MM.1S (cell line): ENCODE measurements around the gene SYT17.

Source experiments
- DNase-seq: peaks from one replicate; pipeline ENCODE4 v3.0.0-alpha.2; 2015
- H2AFZ ChIP-seq: fragments of 300-600 bp; sonication (generic); 2 replicates; pipeline ENCODE4 v1.6.0; 2016; ENCODE audit warnings: antibody characterized with exemption, low read length
- H3F3A ChIP-seq: fragments of 300-600 bp; sonication (generic); 2 replicates; pipeline ENCODE4 v1.6.1; 2016; ENCODE audit warnings: mild to moderate bottlenecking, antibody characterized with exemption, low read length, moderate library complexity, mixed read lengths; ENCODE audit not compliant: insufficient read depth
- H3K27ac ChIP-seq: fragments of 300-600 bp; sonication (generic); 2 replicates; pipeline ENCODE4 v1.5.1; 2016; ENCODE audit warnings: mild to moderate bottlenecking, low read length
- H3K27me3 ChIP-seq: fragments of 300-600 bp; sonication (generic); replicated peaks from 2 replicates; pipeline ENCODE4 v1.6.0; 2016; ENCODE audit warnings: low read length; ENCODE audit not compliant: insufficient read depth
- H3K36me3 ChIP-seq: fragments of 300-600 bp; sonication (generic); replicated peaks from 2 replicates; pipeline ENCODE4 v1.6.1; 2016; ENCODE audit warnings: mild to moderate bottlenecking, low read length, mixed read lengths; ENCODE audit not compliant: insufficient read depth
- H3K4me1 ChIP-seq: fragments of 300-600 bp; sonication (generic); 2 replicates; pipeline ENCODE4 v1.6.1; 2016; ENCODE audit warnings: low read length, mixed read lengths
- H3K4me2 ChIP-seq: fragments of 300-600 bp; sonication (generic); 2 replicates; pipeline ENCODE4 v1.6.0; 2016; ENCODE audit warnings: low read depth, low read length
- H3K4me3 ChIP-seq: fragments of 300-600 bp; sonication (generic); 2 replicates; pipeline ENCODE4 v1.5.1; 2016; ENCODE audit warnings: low read length, mixed read lengths
- H3K79me2 ChIP-seq: fragments of 300-600 bp; sonication (generic); 2 replicates; pipeline ENCODE4 v1.6.1; 2016; ENCODE audit warnings: mixed run types, low read length, mixed read lengths
- H3K9ac ChIP-seq: fragments of 300-600 bp; sonication (generic); 2 replicates; pipeline ENCODE4 v1.6.1; 2016; ENCODE audit warnings: low read length, mixed read lengths
- H3K9me2 ChIP-seq: fragments of 300-600 bp; sonication (generic); replicated peaks from 2 replicates; pipeline ENCODE4 v1.6.1; 2016; ENCODE audit warnings: mild to moderate bottlenecking, low read length, mixed read lengths; ENCODE audit not compliant: insufficient read depth
- H3K9me3 ChIP-seq: fragments of 300-600 bp; sonication (generic); replicated peaks from 2 replicates; pipeline ENCODE4 v1.6.1; 2016; ENCODE audit warnings: mild to moderate bottlenecking, low read length, mixed read lengths; ENCODE audit not compliant: insufficient read depth
- H4K20me1 ChIP-seq: fragments of 300-600 bp; sonication (generic); 2 replicates; pipeline ENCODE4 v1.6.1; 2016; ENCODE audit warnings: mild to moderate bottlenecking, low read length, moderate library complexity, mixed read lengths; ENCODE audit not compliant: insufficient read depth
- CTCF ChIP-seq: fragments of 300-600 bp; sonication (generic); IDR thresholded peaks from 2 replicates; pipeline ENCODE4 v1.5.1; 2016; ENCODE audit warnings: antibody characterized with exemption, low read length, mixed read lengths
- EZH2 ChIP-seq: fragments of 300-600 bp; sonication (generic); optimal IDR thresholded peaks from 2 replicates; pipeline ENCODE3; 2017; ENCODE audit warnings: low read depth, mild to moderate bottlenecking, antibody characterized with exemption, low read length, mixed read lengths
- EZH2phosphoT487 ChIP-seq: fragments of 300-600 bp; sonication (generic); IDR thresholded peaks from 2 replicates; pipeline ENCODE4 v1.6.1; 2018; ENCODE audit warnings: antibody characterized with exemption, low read length

Gene SYT17

GRCh38 chr16:19240494-19240893, 72.5 kb downstream of the SYT17 start:
- no peaks in the 10 kb centered on the region for H3K36me3 ChIP-seq
- TF ChIP-seq EZH2 (no peak), EZH2phosphoT487 (no peak)
- H3F3A ChIP-seq = no peaks in the 10 kb centered on the region
- no peak for DNase-seq
- H4K20me1 ChIP-seq = no peaks in the 10 kb centered on the region
- H3K9me3 ChIP-seq = no peaks in the 10 kb centered on the region
- H3K79me2 ChIP-seq = no peaks in the 10 kb centered on the region
- H3K4me2 ChIP-seq = no peak overlapping the region
- H3K9ac ChIP-seq = no peak overlapping the region
- no peak overlapping the region for H3K4me3 ChIP-seq
- H3K27me3 ChIP-seq = no peaks in the 10 kb centered on the region
- no peaks in the 10 kb centered on the region for H3K9me2 ChIP-seq
- H3K27ac ChIP-seq = no peak overlapping the region
- no peaks in the 10 kb centered on the region for H3K4me1 ChIP-seq
- no peak overlapping the region for H2AFZ ChIP-seq

- H4K20me1 ChIP-seq = no peaks in the 10 kb centered on the region
- no peaks in the 10 kb centered on the region for H3K9me3 ChIP-seq
- H3K9ac ChIP-seq = no peak overlapping the region
- no peak overlapping the region for H3K27ac ChIP-seq
- no peaks in the 10 kb centered on the region for H3K9me2 ChIP-seq
- H3F3A ChIP-seq = no peaks in the 10 kb centered on the region
- H3K4me2 ChIP-seq = no peak overlapping the region
- H2AFZ ChIP-seq = no peak overlapping the region
- no peaks in the 10 kb centered on the region for H3K4me1 ChIP-seq
- TF ChIP-seq EZH2 (no peak), EZH2phosphoT487 (no peak), CTCF (no peak)
- no peak overlapping the region for H3K4me3 ChIP-seq
- DNase-seq = no peak
- no peaks in the 10 kb centered on the region for H3K27me3 ChIP-seq
- no peaks in the 10 kb centered on the region for H3K36me3 ChIP-seq
- H3K79me2 ChIP-seq = no peaks in the 10 kb centered on the region
Observed at GRCh38 chr16:19241512-19241911, 73.5 kb downstream of the SYT17 start.

GRCh38 chr16:19242186-19242585, 74.1 kb downstream of the SYT17 start:
- no peak overlapping the region for H3K9ac ChIP-seq
- no peaks in the 10 kb centered on the region for H3K9me2 ChIP-seq
- no peak overlapping the region for H2AFZ ChIP-seq
- H4K20me1 ChIP-seq = no peaks in the 10 kb centered on the region
- no peak overlapping the region for H3K27ac ChIP-seq
- H3K9me3 ChIP-seq = no peaks in the 10 kb centered on the region
- no peak for DNase-seq
- no peaks in the 10 kb centered on the region for H3F3A ChIP-seq
- H3K4me1 ChIP-seq = no peaks in the 10 kb centered on the region
- H3K36me3 ChIP-seq = no peaks in the 10 kb centered on the region
- no peak overlapping the region for H3K4me3 ChIP-seq
- H3K4me2 ChIP-seq = no peak overlapping the region
- H3K79me2 ChIP-seq = no peaks in the 10 kb centered on the region
- H3K27me3 ChIP-seq = no peaks in the 10 kb centered on the region
- TF ChIP-seq CTCF = no peak
- no peak for TF ChIP-seq EZH2
- TF ChIP-seq EZH2phosphoT487 = no peak

GRCh38 chr16:19242987-19243575, 75.0 kb downstream of the SYT17 start:
- H3K36me3 ChIP-seq = no peaks in the 10 kb centered on the region
- no peak for TF ChIP-seq EZH2phosphoT487
- TF ChIP-seq CTCF = no peak
- no peak for TF ChIP-seq EZH2
- H3K4me2 ChIP-seq = no peak overlapping the region
- H3K4me1 ChIP-seq = no peaks in the 10 kb centered on the region
- H3F3A ChIP-seq = no peaks in the 10 kb centered on the region
- no peak overlapping the region for H3K27ac ChIP-seq
- no peaks in the 10 kb centered on the region for H3K27me3 ChIP-seq
- no peak for DNase-seq
- H4K20me1 ChIP-seq = no peaks in the 10 kb centered on the region
- no peak overlapping the region for H3K4me3 ChIP-seq
- no peak overlapping the region for H2AFZ ChIP-seq
- H3K79me2 ChIP-seq = no peaks in the 10 kb centered on the region
- no peaks in the 10 kb centered on the region for H3K9me2 ChIP-seq
- no peak overlapping the region for H3K9ac ChIP-seq
- no peaks in the 10 kb centered on the region for H3K9me3 ChIP-seq
